OCI-LY1 (cell line): ENCODE measurements around the gene CCDC187.

Experiments
- CTCF ChIP-seq: fragments of 200-600 bp; sonication (generic), shearing (Covaris generic); IDR thresholded peaks from 2 replicates; pipeline ENCODE4 v1.5.1; 2017; ENCODE audit warnings: mild to moderate bottlenecking, antibody characterized with exemption, low read length, moderate library complexity, mixed read lengths
- EZH2 ChIP-seq: fragments of 200-600 bp; sonication (generic), shearing (Covaris generic); IDR thresholded peaks from 2 replicates; pipeline ENCODE4 v1.8.0; 2017; ENCODE audit warnings: borderline replicate concordance, mixed run types, mild to moderate bottlenecking, antibody characterized with exemption, low read length, moderate library complexity, mixed read lengths

DNA sequence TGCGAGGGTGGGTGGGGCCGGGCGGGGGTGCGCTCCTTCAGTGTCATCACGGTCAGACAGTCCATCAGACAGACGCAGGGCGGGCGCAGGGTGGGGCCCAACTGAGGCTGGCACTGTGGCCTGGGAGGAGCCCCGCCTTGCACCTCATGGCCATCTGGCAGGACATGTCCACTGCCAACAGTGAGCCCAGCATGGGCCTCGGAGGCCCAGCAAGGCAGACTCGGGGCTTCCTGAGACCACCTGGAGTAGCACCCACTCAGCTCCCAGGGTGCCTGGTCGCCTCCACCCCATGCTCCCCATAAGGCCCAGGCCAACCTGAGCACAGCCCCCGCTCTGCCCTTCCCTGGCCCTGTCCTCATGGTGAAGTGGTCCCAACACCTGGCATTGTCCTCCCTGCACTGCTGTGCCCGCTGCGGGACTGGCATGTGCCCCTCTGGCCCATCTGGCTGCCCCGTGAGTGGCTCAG, 14.9 kb upstream of the CCDC187 start:
- TF ChIP-seq CTCF: no peak
- TF ChIP-seq EZH2: no peak
